Measurements from ENCODE around the gene GRHPR.
"Not testable (repeated sequence)": the region's sequence is repeated elsewhere in the genome, so short reads cannot be mapped to it uniquely, and the experiment has no call there.

Gene GRHPR

GRCh38 chr9:37422289-37423104, at the start of gene GRHPR:
TSS of gene GRHPR (plus strand) at chr9:37422696. CDS start at chr9:37422751, 55 bp downstream.
- peak; percentile 83 to 91 (median 84) for DNase-seq (ENCODE audit: low read depth in 3 of 3)

- no peak for DNase-seq (ENCODE audit: low read depth in 3 of 3)
Measured at GRCh38 chr9:37372839-37373238, 49.7 kb upstream of the GRHPR start.

GRCh38 chr9:37373621-37374020, 48.9 kb upstream of the GRHPR start:
- DNase-seq (ENCODE audit: low read depth in 3 of 3), result no peak

GRCh38 chr9:37374892-37375291, 47.6 kb upstream of the GRHPR start:
- no peak for DNase-seq (ENCODE audit: low read depth in 3 of 3)

- no peak for DNase-seq (ENCODE audit: low read depth in 3 of 3)
Measured at GRCh38 chr9:37377688-37378612, 44.5 kb upstream of the GRHPR start.

GRCh38 chr9:37378613-37379004, 43.9 kb upstream of the GRHPR start:
- DNase-seq (ENCODE audit: low read depth in 3 of 3), result no peak

GRCh38 chr9:37379835-37380234, 42.7 kb upstream of the GRHPR start:
- DNase-seq (ENCODE audit: low read depth in 3 of 3), result no peak

GRCh38 chr9:37380570-37380969, 41.9 kb upstream of the GRHPR start:
- DNase-seq (ENCODE audit: low read depth in 3 of 3), result no peak

- no peak for DNase-seq (ENCODE audit: low read depth in 3 of 3)
Measured at GRCh38 chr9:37381094-37381741, 41.3 kb upstream of the GRHPR start.

GRCh38 chr9:37382161-37382981, 40.1 kb upstream of the GRHPR start:
- DNase-seq (ENCODE audit: low read depth in 3 of 3), result no peak

GRCh38 chr9:37382982-37383357, 39.5 kb upstream of the GRHPR start:
- DNase-seq (ENCODE audit: low read depth in 3 of 3), result no peak

GRCh38 chr9:37383393-37383792, 39.1 kb upstream of the GRHPR start:
- no peak for DNase-seq (ENCODE audit: low read depth in 3 of 3)

- no peak for DNase-seq (ENCODE audit: low read depth in 3 of 3)
Measured at GRCh38 chr9:37383876-37384746, 38.4 kb upstream of the GRHPR start.

- no peak for DNase-seq (ENCODE audit: low read depth in 3 of 3)
Measured at GRCh38 chr9:37385286-37385685, 37.2 kb upstream of the GRHPR start.

- no peak for DNase-seq (ENCODE audit: low read depth in 3 of 3)
Measured at GRCh38 chr9:37386988-37387387, 35.5 kb upstream of the GRHPR start.

GRCh38 chr9:37390759-37391158, 31.7 kb upstream of the GRHPR start:
- DNase-seq (ENCODE audit: low read depth in 3 of 3), result peak in 1 of 3 experiments; percentile 29

- no peak for DNase-seq (ENCODE audit: low read depth in 3 of 3)
Measured at GRCh38 chr9:37392272-37392671, 30.2 kb upstream of the GRHPR start.

- no peak for DNase-seq (ENCODE audit: low read depth in 3 of 3)
Measured at GRCh38 chr9:37395229-37395628, 27.3 kb upstream of the GRHPR start.

- DNase-seq (ENCODE audit: low read depth in 3 of 3), result no peak
Measured at GRCh38 chr9:37395663-37396062, 26.8 kb upstream of the GRHPR start.

GRCh38 chr9:37397948-37398347, 24.5 kb upstream of the GRHPR start:
- not testable (repeated sequence) for DNase-seq (ENCODE audit: low read depth in 3 of 3)
